PC-9 (cell line): ENCODE results near the gene ICE2.
"Not testable (repeated sequence)": the region's sequence is repeated elsewhere in the genome, so short reads cannot be mapped to it uniquely, and the experiment has no call there.

ENCODE experiments used
- CTCF ChIP-seq: fragments of 200-600 bp; sonication (generic); conservative IDR thresholded peaks from 2 replicates; pipeline ENCODE4 v1.6.1; 2017; ENCODE audit warnings: mixed run types, antibody characterized with exemption, mild to moderate bottlenecking, moderate library complexity
- EZH2 ChIP-seq: fragments of 200-600 bp; sonication (generic); IDR thresholded peaks from 2 replicates; pipeline ENCODE4 v1.8.0; 2017; ENCODE audit warnings: antibody characterized with exemption, low read depth

- not testable (repeated sequence) for TF ChIP-seq CTCF, EZH2
These were observed 66.1 kb downstream of the ICE2 start for GRCh38 chr15:60412807-60413206.
